ENCODE measurements around the gene CACNA1B.
"Not testable (repeated sequence)": the region's sequence is repeated elsewhere in the genome, so short reads cannot be mapped to it uniquely, and the experiment has no call there.

The CACNA1B gene

DNA sequence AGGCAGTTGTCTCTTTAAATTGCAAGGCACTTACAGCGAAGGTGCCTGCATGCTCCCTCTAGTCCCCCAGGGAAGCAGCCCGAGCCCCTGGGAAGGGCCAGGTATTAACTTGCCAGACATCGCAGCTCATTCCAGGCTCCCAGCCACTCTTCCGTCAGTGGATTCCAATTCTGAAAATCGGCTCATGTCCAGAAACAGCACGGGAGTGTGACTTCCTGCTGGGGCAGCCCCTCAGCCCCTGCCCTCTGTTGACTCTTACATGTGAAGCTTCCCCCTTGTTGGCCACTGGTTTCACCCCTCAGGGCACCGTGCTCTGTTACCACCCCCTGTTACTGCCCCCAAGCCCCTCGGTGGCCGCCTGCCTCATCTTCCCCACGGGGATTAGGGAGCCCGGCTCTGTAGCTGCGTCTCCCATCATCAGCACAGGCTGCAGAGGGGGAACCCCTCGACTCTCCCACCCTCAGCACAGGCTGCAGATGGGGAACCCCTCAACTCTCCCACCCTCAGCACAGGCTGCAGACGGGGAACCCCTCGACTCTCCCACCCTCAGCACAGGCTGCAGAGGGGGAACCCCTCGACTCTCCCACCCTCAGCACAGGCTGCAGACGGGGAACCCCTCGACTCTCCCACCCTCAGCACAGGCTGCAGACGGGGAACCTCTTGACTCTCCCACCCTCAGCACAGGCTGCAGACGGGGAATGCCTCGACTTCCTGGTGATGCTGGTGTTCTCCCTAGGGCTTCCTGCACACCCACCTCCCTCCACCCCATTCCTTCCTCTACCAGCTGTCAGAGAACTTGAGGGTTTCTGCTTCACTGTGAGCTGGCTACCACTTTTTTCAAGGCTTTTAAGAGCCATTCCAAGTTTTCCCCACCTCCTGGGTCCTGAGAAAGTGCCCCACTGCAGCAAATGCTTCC, 11.1 kb upstream of the CACNA1B start:
- no peak for DNase-seq (ENCODE audit: low read depth)

DNA sequence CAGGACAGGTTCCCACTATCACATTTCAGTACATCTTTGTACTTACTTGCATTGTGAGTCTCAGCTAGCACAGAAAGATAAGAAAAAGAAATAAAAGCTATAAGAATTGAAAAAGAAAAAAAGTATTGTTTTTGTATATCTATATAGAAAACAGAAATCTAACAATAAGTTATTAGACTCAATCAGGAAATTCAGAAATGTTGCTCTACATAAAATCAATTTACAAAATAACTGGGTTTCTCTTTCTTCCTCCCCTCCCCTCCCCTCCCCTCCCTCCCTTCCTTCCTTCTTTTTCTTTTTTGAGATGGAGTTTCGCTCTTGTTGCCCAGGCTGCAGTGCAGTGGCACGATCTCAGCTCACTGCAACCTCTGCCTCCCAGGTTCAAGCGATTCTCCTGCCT, 7.2 kb upstream of the CACNA1B start:
- no peak for DNase-seq (ENCODE audit: low read depth)

DNA sequence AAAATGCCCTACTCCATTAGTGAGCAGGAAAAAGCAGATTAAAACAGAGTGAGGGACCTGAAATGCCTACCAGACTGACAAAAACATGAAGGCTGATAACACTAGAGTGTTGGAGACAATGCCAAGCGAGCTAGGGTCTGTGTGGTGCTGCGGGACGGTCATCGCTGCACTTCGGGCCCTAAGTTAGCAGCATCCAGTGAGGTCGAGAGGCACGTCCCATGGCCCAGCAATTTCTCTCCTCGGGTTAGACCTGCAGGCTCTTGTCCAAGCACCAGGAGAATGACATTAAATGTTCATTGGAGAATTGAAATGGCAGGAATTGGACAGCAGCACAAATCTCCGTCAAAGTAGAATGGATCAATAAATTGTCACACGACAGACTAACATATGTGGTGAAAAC, 5.3 kb upstream of the CACNA1B start:
- no peak for DNase-seq (ENCODE audit: low read depth)

DNA sequence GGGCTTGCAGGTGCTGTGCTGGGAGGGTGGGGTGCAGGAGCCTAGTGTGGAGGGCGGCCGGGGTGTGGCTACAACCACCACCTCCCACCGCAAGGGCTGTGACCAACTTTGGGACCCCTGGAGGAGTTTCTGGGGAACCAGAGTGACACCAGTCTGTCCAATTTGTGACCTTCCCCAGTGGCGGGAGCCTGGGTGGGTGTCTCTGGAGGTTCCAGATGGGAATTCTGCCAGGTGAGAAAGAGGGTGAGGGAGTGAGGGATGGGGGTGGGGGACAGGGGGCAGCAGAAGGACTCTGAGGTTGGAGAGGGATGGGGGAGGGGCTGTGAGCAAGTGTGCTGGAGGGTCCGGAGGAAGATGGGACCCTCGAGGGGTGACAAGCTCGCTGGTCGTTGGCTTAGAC, 4.2 kb upstream of the CACNA1B start:
- no peak for DNase-seq (ENCODE audit: low read depth)

DNA sequence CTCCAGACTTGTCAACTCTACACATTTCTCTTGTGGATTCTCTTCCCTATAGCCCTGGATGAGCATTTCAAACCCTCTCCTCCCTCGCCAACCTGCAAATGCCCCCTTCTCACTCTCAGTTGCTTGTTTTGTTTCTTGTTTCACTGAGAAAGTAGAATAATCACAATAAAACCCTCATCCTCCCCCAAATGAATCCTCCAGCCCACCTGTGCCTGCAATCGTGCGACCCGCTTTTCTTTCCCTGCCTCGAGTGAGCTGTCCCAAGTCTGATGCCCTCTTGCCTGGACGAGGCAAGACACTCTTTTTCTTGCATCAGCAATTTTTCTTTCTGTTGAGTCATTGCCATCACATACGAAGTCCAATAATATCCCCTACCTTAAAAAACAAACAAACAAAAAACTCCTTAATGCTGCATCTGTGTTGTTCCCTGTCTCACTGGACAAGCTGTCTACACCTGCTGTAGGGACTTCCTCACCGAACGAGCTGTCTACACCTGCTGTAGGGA, 3.7 kb upstream of the CACNA1B start:
- no peak for DNase-seq (ENCODE audit: low read depth)

DNA sequence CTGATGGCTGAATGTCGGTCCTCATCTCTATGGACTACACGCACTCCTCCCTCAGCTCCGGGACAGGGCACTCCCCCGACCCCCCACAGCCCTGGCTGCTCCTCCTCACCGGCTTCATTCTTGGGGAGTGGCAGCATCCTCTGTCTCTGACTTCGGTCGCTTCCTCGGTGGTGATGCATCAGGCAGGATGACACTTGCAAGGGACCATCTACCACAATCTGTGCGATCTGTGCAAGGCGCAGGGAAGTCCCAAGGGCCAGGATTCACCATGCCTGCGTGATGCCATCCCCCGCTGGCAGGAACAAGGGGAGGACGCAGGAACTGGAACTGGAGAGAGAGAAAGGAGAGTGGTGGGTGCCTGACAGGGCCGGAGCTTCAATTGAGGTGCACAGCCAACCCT, 2.2 kb upstream of the CACNA1B start:
- no peak for DNase-seq (ENCODE audit: low read depth)

DNA sequence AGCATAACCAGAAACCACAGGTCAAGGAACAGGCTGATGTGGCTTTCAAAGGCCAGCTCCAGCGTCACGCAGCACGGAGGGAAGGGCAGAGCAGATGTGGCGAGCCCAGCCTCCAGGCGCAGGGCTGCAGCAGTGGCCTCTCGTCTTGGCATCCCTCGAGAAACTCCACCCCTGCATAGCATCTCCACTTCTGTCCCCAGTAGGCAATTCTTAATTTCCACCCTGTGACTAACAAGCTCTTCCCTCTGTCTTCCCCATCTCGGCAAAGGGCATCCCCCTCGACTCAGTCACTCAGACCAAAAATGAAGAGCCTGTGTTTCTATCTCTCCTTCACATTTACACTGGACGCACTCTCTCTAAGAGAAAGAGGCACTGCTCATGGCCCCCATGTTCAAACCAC, 1.7 kb upstream of the CACNA1B start:
- DNase-seq (ENCODE audit: low read depth): no peak

DNA sequence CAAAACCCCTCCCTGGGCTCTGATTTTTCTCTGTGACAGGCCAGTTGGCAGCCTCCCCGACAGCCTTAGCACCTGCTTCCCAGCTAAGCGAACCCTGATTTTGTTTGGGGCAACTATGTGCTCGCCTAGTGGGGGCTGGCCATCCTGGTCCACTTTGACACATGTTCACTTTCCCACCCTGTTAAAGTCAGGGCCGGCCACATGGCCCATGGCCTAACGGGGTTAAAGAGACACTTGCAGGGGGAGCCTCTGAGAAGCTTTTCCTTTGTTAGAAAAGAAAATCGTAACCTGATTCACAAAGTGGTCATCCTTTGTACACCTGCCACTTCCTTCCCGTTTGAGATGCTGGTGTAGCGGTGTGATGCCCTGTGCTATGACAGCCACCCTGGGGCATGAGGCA, 1.3 kb upstream of the CACNA1B start:
- no peak for DNase-seq (ENCODE audit: low read depth)

DNA sequence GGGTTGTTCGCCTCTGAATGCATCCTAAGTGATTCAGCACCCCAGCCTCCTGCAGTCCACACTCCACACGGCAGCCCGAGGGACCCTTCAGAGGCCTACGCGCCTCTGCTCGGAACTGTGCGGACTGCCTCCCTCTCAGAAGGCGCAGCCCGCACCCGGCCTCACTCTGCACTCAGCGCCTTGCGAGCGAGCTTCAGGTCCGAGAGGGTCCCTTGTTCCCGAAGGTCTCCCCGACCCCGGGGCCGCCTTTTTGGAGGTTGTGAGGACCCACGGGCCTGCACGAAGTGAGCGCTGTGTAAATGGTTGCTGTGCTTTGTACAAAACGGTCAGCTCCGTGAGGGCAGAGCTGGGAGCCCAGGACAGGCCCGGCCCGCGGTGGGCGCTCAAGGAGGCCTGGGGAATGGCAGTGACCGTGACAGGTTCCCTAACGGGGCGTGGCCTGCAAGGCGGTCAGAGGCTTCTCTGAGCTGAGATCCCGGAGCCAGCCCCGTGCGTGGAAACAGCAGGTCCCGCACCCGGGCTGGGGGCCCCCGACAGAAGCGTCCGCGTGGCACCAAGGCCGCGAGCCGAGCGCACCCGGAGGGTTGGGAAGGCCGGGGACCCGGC, 698 bp upstream of the CACNA1B start:
- DNase-seq (ENCODE audit: low read depth): no peak

DNA sequence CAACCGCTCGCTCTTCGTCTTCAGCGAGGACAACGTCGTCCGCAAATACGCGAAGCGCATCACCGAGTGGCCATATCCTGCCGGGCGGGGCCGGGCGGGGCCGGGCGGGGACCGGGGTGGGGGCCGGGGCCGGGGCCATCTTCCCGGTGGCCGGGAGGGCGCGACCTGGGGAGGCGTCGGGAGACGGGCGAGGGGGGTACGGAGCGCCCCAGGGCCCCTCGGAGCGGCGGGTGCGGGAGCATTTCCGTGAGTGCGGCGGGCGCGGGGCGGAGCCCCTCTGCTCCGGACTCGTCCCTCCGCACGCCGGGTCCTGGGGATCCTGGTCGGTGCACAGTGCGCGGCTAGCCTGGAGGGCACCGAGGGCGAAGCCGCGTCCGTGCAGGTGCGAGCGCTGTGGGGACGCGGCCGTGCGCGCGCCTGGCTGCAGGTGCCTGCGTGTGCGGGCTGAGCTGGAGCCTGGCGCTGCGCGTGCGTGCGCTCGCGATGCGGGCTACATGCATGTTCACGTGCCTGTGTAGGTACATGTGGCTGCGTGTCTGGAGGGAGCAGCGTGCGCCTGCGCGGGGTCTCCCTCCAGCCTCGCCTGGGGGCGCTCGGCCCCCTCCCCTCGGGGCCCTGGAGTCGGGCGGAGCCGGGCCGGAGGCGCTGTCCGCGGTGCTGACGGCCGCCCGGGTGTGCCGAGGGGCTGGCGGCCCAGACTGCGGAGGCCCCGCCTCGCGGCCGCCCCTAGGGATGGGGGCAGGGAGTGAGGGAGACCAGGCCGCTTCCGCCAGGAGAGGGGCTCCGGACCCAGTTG, 762 bp downstream of the CACNA1B start:
- no peak for DNase-seq (ENCODE audit: low read depth)

DNA sequence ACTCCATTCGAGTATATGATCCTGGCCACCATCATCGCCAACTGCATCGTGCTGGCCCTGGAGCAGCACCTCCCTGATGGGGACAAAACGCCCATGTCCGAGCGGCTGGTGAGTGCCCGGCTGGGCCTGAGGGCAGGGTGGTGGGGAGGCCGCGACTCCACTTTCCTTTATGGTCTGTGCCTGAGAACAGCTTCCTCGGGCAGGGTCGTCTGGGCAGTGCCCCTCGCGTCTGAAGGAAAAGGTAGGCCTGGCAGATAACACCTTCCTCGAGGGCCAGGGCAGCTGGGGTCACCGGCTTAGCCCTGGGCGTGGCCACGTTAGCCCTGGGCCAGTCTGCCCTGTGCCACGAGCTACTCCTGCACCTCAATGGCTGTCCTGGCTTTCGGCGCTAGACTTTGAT, 1.5 kb downstream of the CACNA1B start:
- DNase-seq (ENCODE audit: low read depth): no peak

DNA sequence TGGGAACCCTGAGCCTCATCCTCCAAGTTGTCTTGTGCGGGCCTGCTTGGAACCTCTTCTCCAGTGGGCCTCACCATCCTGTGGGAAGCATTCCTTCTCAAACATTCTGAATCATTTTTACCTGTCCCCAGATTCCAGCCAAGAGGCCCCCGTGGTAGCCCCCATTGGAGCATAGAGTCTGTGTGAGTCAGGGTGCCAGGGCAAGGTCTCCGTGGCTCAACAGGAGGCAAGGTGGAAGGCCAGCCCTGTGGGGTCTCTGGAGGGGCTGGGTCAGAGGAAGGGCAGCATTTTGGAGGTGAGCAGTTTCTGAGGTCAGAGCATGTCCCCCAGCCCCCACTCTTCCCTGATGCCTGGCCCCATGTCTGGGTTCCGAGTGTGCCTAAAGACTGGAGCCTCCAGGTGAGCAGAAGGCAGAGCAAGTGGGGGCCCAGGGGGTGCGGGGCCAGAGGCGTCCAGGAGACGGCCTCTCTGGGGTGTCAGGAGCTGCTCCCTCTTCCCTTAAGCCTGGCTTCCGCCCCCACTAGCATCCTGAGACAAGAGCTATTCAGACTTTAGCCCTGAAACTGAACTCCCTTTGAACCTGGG, 2.1 kb downstream of the CACNA1B start:
- no peak for DNase-seq (ENCODE audit: low read depth)

DNA sequence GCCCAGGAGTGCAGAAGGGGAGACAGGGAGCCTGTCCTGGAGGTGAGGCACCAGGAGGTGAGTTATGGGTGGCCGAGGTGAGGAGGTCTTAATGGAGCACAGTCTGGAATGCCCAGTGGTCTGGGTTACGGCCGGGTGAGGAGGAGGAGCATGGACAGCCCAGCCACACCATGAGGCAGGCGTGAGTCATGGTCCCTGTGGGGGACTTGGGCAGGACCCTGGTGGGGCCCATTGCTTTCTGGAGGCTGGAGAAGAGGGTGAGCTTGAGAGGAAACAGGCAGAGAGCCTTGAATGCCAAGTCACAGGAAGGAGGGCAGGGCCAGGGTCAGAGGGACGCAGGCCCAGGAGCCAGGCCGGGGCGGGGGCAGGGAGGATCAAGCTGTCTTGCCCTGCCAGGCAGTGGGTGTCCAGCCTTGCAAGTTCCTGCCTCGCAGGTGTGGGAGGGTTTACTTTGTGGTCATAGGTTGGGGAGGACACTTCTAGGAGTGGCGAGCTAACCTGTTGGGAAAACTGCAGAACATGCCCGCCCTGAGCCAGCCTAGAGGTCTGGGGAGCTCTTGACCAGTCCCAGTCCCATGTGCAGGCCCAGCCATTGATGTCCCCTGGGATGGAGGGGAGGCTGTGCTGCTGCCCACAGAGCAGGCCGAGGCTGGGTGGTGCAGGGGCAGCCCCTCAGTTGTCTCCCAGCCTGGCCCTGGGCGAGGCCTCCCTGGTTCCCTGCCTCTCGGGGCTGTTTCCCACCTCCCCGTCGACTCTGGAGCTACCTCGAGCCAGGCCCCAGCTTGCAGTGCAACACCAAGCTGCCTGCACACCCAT, 2.8 kb downstream of the CACNA1B start:
- DNase-seq (ENCODE audit: low read depth): no peak

DNA sequence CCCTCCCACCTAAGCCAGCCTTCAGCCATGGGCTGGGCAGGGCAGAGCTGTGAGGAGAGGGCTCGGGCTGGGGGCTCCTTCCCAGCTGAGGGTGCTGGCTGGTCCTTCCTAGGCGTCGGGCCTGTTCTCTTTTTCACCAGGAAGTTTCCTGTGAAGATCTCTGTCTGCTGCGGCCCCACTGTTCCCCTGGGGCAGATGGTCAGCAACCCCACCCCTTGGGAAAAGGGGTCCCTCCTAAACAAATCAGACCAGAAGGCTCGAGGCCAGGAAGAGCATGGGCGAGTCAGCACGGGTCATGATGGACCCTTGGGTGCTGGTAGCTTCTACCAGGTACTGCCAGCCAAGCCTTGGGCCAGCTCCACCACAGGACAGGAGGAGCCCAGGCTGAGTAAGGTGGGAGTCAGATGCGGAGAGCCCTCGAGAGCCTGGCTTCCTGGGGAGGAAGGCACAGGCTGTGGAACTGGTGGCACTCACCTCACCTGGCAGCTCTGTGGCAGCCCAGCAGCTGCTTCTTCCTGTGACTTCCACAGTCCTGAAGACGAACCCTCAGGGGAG, 3.5 kb downstream of the CACNA1B start:
- no peak for DNase-seq (ENCODE audit: low read depth)

DNA sequence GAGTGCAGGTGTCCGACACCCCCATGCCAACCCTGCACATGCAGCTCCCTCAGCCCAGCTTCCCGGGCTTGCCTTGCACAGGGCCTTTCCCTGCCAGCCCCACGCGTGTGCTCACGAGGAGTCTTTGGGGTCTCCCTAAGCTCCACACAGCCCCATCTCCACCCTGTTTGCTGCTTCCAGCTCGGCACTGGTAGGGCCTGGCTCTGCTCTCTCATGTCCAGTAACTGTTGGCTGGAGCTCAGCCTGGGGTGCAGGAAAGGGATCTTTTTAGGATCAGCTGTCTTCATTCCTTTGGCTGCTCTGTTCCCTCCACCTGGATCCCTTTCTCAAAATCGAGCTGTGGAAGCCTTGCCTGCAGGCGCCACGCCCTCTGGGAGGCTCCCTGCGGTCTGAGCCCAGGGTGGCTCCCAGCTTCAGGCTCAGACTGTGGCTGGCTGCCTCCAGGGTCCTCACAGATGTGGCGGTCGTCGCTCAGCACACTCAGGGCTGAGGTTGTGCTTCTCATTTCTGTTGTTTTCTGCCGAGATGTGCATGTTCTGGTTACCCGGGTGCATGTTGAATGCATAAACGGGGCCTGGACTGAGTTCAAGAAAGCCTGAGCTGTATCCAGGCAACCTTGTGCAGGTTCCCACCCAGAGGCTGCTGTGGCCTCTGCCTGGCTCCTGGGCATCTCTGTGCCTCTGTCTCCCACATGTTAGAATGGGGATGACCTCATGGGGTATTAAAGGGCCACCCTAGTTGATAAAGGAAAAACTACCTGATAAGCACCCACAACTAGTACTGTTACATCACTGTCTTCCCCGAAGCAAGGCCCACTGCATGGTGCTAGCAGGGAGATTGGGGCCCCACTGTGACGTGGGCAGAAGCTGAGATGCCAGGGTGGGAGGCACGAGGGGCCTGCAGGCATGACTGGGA, 4.3 kb downstream of the CACNA1B start:
- no peak for DNase-seq (ENCODE audit: low read depth)

DNA sequence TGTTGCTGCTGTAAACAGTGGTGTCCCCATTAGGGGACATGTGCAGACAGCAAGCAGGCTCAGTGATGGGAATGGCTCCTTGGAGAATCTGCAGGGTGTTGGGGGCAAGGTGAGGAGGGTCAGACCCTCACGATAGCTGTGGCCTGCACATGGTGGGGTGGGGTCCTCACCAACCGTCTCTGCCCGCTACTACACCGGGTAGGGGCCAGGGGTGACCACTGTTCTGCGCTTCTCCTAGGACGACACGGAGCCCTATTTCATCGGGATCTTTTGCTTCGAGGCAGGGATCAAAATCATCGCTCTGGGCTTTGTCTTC, 4.9 kb downstream of the CACNA1B start:
- no peak for DNase-seq (ENCODE audit: low read depth)

DNA sequence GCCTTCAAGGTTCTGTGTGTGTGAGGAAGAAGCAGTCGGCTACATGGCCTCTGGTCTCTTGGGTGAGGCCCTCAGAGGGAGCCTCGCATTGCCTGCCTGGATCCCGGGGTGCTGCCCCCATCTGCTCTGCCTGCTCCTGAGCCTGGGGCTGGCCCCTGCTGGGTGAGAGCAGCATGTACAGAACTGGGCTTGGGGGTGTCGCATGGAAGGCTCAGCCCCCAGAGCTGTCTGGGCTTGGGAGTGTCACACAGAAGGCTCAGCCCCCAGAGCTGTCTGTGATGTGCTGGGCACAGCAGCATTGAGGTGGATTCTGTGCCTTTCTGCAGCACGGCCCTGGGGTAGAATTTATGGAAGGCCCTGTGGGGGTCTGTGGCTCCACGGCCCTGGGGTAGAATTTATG, 6.4 kb downstream of the CACNA1B start:
- not testable (repeated sequence) for DNase-seq (ENCODE audit: low read depth)

DNA sequence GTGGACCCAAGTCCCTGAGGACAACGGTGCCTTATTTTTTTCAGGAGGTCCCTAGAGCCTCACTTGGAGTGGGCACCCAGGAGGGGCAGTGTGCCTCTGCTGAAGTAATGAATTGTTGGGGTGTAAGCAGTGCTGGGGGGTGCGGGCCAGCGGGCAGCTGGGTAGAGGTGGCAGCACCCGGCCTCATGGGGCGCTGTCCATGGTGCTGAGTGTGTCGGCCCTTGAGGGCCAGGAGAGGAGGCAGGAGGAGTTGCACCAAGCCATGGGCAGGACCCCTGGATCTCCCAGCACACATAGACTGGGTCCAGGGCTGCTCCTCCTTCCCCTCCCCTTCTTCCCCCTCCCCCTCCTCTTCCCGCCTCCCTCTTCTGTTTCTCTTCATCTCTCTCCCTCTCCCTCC, 7.0 kb downstream of the CACNA1B start:
- DNase-seq (ENCODE audit: low read depth): not testable (repeated sequence)

DNA sequence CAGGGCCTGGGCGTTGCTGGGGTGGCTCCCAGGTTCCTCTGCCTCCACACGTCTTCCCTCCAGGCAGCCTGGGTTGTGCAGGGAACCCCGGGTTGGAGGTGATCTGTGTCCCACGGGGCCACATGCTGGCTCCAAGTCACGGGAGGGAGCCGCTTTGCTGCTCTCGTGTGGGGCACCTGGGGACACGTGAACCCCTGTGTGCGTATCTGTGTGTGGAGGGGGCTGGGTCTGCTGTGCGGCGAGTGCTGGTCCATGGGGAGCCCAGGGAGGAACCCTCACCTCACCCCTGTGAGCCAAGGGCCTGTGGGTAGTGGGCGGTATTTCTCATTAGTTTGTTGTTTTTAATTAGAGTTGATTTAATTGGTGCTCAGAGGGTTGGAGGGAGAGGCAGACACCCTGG, 7.5 kb downstream of the CACNA1B start:
- DNase-seq (ENCODE audit: low read depth): not testable (repeated sequence)

DNA sequence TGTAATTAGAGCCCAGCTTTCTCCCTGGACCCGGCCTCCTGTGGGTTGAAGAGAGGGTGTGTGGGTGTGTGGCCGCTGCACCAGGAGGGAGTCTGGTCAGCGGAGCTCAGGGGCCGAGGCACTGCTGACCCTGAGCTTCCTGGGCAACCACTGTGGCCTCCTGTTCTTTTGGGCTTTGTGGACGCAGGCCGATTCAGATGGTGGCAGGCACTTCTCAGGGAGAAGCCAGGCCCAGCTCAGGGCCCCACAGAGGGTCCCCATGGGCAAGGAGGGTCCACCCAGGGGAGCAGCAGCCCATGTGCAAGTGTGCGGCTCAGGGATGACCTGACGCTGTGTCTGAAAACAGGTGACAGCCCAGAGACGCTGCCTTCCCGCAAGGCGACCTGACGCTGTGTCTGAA, 11.0 kb downstream of the CACNA1B start:
- not testable (repeated sequence) for DNase-seq (ENCODE audit: low read depth)

Data from non-pigmented ciliary epithelial cell (primary cell).